ENCODE results near the gene ZNF208.
"Not testable (repeated sequence)": the region's sequence is repeated elsewhere in the genome, so short reads cannot be mapped to it uniquely, and the experiment has no call there.

Gene ZNF208

DNA sequence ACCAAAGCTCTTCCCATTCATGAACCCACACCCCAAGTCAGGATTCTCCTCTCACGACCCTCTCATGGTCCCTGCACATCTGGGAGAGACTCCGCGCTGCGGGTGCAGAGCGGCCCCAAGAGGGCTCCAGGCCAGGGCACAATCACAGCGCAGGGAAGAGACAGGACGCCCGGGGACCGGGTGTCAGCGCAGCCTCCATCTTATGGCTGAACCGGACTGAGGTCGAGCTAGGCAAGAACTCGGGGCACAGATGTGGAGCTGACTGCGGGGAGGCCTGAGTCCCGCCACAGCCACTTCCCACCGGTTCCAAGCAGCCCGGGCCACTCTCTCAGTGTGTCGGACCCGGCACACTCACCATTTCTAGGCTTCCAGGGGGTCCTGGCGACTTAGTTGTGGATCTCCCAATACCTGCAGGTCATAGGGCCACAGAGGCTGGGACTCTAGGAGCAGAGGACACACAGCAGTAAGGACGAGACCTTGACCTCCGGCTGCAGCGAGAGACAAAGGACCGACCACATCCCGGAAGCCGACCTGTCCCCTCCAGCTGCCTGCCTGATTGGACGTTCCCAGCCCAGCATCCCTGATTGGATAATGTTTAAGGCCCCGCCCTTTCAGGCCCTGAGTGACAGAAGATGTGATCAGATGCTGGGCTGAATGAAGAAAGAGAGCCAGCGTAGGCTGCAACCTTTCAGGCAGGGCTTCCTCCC lies at the start of gene ZNF208:
Gene ZNF208 (minus strand): TSS at position 507 of the 707 bp plus-strand sequence. CDS start 149 bp downstream, at position 358.
- peak in 1 of 2 donors; percentile 13 for DNase-seq (ENCODE audit: low read depth in 1 of 2, low spot score in 1 of 2)

DNA sequence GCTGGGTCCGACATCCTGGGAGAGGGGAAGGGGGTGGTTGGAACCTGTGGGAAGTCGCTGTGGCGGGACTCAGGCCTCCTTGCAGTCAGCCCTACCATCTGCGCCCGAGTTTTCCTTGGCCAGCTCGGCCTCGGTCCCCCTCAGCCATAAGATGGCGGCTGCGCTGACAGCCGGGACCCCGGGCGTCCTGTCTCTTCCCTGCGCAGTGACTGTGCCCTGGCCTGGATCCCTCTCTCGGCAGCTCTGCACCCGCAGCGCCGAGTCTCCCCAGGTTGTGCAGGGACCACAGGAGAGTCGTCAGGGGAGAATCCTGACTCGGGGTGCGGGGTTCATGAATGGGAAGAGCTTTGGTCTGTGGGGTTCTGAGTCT lies 41.9 kb upstream of the ZNF208 start:
- peak in 1 of 2 donors; percentile 6 for DNase-seq (ENCODE audit: low read depth in 1 of 2, low spot score in 1 of 2)

DNA sequence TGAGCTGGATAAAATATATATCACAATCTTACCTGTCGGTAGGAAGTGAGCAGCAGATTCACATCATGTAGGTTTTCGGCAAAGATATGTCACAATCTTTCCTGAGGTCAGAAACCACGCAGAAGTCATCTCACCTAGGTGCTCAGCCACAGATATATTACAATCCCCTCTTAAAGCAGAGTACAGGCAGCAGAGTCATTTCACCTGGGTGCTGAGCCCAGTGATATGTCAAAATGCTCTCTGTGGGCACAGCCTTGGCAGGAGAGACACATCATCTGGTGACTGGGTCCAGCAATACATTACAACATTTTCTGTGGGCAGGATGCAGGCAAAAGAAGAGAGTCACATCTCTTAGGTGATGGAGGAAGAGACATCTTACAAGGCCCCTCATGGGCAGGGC lies 30.4 kb upstream of the ZNF208 start:
- DNase-seq (ENCODE audit: low read depth in 1 of 2, low spot score in 1 of 2), result not testable (repeated sequence)

DNA sequence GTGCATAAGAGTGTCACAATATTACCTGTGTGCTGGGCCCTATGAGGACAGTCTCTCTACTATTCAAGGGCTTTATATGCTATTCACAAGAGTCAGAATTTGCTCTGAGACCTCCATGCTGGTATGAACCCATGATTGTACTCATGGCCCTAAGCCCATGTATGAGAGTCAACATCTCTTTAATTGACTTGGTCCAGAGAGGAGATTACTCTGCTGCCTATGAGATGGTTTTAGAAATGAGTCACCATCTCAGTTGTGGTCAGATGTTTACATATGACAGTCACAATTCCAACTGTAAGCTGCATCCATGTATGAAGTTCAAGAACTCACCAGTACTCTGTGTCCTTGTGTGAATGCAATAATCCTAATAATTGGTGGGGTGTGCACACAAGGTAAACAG lies 19.9 kb upstream of the ZNF208 start:
- no peak for DNase-seq (ENCODE audit: low read depth in 1 of 2, low spot score in 1 of 2)

DNA sequence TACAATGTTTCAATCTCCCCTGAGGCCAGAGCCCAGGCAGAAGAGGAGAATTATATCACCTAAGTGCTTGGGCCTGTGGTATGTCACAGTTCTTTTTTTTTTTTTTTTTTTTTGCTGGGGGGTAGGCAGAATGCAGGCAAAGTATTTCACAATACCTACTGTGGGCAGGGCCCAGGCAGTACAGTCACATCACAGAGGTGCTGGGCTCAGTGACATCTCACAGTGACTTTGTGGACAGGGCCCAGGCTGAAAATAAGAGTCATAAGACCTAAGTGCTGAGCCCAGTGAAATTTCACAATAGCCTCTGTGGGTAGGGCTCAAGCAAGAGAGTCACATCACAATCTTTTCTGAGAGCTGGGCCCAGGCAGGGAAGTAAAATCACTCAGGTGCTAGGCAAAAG lies 15.9 kb upstream of the ZNF208 start:
- no peak for DNase-seq (ENCODE audit: low read depth in 1 of 2, low spot score in 1 of 2)

DNA sequence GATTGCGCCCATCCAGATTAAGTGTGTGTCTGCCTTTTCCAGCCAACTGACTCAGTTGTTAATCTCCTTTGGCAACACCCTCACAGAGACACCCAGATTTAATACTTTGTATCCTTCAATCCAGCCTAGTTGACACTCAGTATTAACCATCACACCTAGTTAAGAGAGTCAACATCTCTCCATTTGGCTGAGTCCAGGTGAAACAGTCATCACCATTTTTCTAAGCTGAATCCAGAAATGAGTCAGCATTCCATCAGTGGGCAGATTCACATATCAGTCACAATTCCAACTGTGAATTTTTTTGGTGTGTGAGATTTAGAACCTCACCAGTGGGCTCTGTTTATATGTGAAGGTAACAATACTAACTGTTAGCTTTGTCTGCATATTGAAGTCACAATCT lies 14.8 kb upstream of the ZNF208 start:
- not testable (repeated sequence) for DNase-seq (ENCODE audit: low read depth in 1 of 2, low spot score in 1 of 2)

DNA sequence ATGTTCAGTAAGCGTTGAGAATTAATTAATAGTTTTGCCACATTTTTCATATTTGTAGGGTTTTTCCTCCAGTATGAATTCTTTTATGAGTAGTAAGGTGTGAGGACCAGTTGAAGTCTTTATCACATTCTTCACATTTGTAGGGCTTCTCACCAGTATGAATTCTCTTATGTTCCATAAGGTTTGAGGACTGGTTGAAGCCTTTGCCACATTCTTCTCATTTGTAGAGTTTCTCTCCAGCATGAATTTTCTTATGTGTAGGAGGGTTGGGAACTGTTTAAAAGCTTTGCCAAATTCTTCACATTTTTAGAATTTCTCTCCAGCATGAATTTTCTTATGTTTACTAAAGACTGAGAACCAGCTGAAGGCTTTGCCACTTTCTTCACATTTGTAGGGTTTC lies 40.3 kb downstream of the ZNF208 start:
- DNase-seq (ENCODE audit: low read depth in 1 of 2, low spot score in 1 of 2), result no peak

DNA sequence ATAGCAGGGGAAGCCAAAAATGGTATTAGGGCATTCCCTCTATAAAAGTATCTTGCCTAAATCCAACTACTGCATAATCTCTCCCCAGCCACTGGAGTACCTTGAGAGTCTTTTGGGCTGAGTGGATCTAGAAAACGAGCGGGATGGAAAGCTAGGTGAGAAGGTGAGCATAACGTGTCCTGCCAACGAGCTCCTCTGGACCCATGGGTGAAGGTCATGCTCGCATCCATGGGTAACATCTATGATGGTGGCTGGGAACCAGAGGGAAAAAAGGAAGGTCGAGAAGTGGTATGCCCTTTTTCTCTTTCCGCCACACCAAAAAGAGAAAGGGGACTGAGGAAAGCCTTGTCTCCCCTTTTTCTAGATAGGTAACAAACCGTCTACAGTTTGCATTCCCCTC lies 63.0 kb downstream of the ZNF208 start:
- DNase-seq (ENCODE audit: low read depth in 1 of 2, low spot score in 1 of 2), result no peak

DNA sequence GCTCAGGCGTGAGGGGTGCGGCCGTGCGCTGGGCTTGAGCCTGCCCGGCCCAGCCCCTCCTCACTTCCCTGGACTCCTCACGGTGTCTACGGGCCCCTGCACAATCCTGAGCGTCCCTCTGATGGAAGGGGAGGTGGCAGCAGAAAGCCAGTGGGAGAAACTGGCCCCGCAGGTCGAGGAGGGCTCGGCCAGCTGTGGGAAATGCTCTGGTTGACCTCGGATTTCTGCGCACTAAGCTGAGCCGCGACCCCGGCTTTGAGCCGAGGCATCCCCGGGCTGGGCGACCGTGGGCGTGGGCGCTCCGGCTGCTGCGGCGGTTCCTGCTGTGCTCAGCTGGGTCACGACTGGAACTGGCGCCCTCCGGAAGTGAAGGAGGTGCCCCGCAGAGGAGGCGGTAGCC lies 70.1 kb downstream of the ZNF208 start:
- no peak for DNase-seq (ENCODE audit: low read depth in 1 of 2, low spot score in 1 of 2)

DNA sequence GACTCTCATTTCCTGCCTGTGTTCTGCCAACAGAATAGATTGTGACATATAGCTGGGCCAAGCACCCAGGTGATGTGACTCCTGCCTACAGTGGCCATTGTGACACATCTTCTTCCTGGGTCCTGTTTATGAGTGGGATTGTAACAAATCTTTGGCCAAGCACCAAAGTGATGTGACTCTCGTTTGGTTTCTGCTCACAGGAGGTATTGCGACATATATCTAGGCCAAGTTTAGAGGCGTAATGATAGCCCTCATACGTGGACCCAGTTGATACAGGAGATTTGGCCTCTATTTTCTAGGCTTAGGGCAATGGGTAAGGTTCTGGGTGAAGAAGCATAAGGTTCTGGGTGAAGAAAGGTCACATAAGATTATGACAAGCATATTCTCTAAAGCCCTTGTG lies 76.2 kb downstream of the ZNF208 start:
- DNase-seq (ENCODE audit: low read depth in 1 of 2, low spot score in 1 of 2), result no peak

DNA sequence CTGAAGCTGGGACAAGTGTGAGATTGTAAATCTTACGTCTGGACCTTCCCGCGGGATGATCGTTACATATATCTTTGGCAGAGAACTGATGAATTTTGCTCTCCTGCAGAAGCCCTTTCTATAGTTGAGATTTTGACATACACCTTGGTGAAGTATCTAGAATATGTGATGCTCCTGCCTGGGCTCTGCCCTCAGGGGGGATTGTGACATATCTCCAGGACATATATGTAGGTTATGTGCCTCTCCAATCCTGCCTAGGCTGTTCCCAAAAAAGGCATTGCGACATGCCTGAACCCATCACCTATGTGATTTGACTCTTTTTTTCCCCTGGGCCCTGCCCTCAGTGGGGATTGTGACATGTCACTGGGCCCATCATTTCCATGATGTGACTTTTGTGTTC lies 76.6 kb downstream of the ZNF208 start:
- no peak for DNase-seq (ENCODE audit: low read depth in 1 of 2, low spot score in 1 of 2)

DNA sequence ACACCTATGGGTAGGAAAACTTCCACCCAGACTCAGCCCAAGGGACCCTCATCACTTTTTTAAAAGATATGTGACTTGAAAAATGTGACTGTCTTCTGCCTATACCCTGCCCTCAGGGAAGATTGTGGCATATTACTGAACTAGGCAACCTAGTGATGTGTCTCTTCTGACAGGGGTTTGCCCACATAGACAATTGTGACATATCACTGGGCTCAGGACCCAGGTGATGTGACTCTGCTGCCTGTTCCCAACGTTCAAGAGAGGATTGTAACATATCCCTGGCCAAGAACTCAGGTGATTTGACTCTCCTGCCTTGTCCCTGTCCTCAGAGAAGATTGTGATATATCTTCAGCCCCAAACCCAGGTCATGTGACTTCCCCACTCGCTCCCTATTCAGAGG lies 88.5 kb downstream of the ZNF208 start:
- no peak for DNase-seq (ENCODE audit: low read depth in 1 of 2, low spot score in 1 of 2)

DNA sequence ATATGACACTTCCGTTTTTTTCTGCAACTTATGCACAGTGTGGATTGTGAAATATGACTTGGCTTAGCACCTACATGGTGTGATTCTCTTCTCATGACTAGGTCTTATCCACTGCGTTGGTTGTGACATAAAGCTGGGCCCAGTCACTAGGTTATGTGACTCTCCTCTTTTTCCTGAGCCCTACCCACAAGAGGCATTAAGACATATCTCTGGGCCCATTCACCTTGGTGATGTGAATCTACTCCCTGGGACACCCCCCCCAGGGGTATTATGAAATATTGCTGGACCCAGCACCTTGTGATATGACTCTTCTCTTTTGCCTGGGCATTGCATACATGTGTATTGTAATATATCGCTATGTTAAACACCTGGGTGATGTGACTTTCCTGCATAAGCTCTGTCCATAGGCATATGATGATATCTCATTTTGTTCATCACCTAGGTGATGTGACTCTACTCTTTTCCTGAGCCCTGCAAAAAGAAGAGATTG lies 89.0 kb downstream of the ZNF208 start:
- DNase-seq (ENCODE audit: low read depth in 1 of 2, low spot score in 1 of 2), result no peak

DNA sequence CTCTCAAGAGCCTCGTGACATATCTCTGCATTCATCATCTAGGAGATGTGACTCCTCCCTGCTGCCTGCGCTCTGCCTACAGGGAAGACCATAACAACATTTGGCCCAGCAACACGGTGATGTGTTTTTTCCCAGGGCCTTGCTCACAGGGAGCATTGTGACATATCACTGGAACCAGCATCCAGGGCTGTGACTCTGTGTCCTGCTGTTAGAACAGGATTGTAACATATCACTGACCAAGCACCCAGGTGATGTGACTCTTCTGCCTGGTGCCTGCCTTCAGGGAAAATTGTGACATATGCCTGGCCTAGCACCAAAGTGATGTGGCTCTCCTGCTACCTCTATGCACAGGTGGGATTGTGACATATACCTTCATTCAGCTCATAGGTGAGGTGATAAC lies 95.3 kb downstream of the ZNF208 start:
- DNase-seq (ENCODE audit: low read depth in 1 of 2, low spot score in 1 of 2), result no peak

DNA sequence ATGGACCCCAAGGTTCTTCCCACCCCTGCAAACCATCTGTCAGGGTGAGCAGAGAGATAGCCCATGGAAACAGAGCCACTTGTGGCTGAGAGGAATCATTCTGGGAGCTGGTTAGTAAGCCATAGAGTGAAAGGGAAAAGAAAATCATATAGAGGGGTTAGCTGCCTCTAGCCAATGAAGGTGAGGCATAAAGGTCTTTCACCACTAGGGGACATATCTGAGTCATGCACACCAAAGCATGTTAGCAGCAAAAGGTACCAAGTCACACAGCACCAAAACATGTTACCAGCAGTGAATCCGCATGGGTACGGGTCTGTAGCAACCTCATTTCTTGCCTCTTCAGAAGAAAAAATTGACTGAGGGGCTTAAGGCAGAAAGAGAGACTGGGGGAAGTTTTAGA lies 98.1 kb downstream of the ZNF208 start:
- no peak for DNase-seq (ENCODE audit: low read depth in 1 of 2, low spot score in 1 of 2)

DNA sequence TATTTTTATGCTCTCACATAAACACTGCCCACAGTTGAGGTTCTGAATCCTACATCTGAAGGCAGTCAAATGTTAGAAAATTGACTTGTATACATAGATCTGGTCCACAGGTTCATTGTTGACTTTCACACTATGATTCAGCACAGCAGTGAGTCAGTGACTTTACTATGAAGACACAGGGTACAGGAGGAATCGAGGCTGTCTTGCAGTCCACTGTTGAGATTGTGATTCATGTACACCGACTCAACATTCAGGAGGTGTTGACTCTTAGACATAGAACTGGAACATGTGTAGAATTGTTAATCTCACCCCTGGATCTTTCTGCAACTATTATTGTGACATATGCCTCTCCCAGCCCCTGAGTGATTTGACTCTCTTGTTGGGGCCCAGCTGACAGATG lies 100.4 kb downstream of the ZNF208 start:
- DNase-seq (ENCODE audit: low read depth in 1 of 2, low spot score in 1 of 2), result no peak

DNA sequence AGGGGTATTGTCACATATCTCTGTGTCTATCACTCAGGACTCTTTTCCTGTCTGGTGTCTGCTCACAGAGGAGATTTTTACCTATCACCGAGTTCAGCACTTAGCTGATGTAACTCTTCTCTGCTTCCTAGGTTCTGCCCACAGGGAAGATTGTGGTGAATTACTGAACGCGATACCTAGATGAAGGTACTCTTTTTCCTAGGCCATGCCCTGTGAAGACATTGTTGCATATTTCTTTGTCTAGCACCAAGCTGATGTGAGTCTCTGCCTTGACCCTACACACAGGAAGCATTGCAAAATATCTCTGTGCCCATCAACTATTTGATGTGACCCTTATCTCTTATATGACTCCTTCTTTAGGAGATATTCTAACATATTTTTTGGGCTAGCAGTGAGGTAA lies 102.7 kb downstream of the ZNF208 start:
- DNase-seq (ENCODE audit: low read depth in 1 of 2, low spot score in 1 of 2), result no peak

DNA sequence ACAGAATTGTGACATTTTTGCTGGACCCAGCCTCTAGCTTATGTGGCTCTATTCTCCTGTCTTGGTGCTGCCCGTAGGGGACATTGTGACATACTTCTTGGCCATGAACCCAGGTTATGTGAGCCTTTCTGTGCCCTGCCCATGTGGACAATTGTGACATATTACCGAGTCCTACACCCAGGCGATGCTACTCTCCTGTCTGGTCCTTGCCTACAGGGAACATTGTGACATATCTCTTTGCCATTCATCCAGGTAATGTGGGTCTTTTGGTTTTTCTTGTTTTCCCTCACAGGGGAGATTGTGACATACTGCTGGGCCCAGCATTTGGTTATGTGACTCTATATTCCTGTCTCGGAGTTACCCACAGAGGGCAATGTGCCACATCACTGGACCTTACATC lies 103.2 kb downstream of the ZNF208 start:
- DNase-seq (ENCODE audit: low read depth in 1 of 2, low spot score in 1 of 2), result no peak

DNA sequence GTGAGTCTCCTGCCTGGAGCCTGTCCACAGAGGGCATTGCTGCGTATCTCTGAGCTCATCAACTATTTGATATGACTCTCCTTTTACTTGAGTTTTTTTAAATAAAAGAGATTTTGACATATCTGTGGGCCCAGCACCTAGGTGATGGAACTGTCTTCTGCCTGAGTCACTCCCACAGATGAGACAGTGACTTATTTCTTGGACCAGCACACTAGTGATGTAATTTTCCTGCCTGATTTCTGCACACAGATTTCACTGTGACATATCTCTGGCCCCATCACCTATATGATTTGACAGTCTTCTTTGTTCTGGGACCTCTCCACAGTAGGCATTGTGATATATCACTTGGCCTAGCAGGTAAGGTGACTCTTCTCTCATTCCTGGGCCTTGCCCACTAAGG lies 108.2 kb downstream of the ZNF208 start:
- DNase-seq (ENCODE audit: low read depth in 1 of 2, low spot score in 1 of 2), result no peak

DNA sequence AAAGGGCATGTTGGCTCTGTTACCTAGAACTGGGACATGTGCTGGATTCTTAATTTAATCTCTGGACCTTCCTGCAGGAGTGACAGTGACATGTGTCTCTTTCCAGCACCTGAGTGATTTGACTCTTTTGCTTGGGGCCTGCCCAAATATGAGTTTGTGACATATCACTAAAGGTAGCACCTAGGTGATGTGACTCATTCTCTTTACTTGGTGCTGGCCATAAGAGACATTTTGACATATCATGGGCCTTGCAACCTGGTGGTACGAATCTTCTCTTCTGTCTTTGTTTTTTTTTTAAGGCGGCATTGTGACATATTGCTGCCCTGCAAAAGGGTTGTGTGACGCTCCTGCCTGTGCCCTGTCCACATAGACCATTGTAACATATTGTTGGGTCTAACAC lies 108.9 kb downstream of the ZNF208 start:
- no peak for DNase-seq (ENCODE audit: low read depth in 1 of 2, low spot score in 1 of 2)

DNA sequence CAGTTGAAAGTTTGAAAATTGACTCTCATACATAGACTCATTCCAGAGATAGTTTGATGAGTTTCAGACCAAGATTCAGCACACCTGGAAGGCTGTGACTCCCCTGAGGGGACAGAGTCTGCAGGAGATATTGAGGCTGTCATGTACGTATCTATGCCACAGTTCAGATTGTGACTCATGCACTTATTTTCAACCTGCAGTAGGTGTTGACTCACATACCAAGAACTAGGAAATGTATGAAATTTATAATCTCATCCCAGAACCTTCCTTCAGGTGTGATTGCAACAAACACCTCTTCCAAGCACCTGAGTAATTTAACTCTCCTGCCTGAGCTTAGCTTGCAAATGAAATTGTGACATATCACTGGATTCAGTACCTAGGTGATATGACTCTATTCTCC lies 110.3 kb downstream of the ZNF208 start:
- DNase-seq (ENCODE audit: low read depth in 1 of 2, low spot score in 1 of 2), result no peak

DNA sequence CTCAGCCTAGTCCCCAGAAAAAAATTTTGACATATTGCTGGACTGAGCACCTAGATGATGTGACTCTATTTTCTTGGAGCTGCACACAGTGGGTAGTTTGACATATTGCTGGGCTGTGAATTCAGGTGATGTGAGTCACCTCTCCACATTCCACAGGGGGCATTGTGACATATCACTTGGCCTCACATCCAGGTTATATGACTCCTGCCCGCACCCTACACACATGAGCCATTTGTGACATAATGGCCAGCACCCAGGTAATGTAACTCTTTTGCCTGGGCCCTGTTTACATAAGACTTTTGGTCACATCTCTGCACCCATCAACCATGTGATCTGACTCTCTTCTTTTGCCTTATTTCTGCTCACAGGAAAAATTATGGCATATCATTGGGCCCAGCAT lies 119.7 kb downstream of the ZNF208 start:
- no peak for DNase-seq (ENCODE audit: low read depth in 1 of 2, low spot score in 1 of 2)

DNA sequence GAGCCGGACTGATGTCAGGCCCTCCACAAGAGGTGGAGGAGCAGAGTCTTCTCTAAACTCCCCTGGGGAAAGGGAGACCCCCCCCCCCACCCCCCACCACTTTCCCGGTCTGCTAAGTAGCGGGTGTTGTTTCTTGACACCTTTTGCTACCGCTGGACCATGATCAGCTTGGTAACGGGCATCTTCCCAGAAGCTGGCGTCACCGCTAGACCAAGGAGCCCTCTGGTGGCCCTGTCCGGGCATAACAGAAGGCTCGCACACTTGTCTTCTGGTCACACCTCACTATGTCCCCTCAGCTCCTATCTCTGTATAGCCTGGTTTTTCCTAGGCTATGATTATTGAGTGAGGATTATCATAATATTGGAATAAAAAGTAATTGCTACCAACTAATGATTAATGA lies 120.7 kb downstream of the ZNF208 start:
- DNase-seq (ENCODE audit: low read depth in 1 of 2, low spot score in 1 of 2), result peak in 1 of 2 donors; percentile 2

All from activated T-helper 1 cell treated with anti-CD3 and anti-CD28 coated beads, Interleukin-2, amount 50 U/mL, for 16 hours (primary cell).